ENCODE data around the gene MYO18B.

Gene MYO18B

GRCh38 chr22:25827415-25827814 lies 85.4 kb downstream of the MYO18B start:
- DNase-seq, result no peak

GRCh38 chr22:25828422-25828821 lies 86.4 kb downstream of the MYO18B start:
- no peak for DNase-seq

GRCh38 chr22:25829237-25829636 lies 87.2 kb downstream of the MYO18B start:
- no peak for DNase-seq

- DNase-seq, result no peak
Observed at GRCh38 chr22:25829808-25830777, 88.1 kb downstream of the MYO18B start.

GRCh38 chr22:25833091-25833490 lies 91.1 kb downstream of the MYO18B start:
- no peak for DNase-seq

DNA sequence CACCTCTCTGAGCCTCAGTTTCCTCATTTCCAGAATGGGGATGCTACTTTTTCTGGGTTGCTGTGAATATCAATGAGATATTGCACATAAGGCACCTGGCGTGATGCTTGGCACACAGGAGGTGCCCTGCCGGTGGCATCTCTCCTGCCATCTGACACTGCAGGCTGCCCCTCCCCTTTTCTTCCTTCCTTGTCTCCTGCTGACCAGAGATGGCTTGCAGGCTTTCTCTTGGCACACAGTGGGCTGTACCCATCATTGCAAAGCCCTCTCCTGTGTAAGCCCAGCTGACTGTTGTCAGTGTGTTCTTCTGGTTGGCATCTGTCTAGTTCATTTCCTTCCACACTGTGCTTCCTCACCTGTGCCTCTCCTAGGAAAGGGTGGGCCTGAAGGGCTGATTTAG lies 91.7 kb downstream of the MYO18B start:
- no peak for DNase-seq

- no peak for DNase-seq
Observed at GRCh38 chr22:25834490-25834889, 92.5 kb downstream of the MYO18B start.

DNA sequence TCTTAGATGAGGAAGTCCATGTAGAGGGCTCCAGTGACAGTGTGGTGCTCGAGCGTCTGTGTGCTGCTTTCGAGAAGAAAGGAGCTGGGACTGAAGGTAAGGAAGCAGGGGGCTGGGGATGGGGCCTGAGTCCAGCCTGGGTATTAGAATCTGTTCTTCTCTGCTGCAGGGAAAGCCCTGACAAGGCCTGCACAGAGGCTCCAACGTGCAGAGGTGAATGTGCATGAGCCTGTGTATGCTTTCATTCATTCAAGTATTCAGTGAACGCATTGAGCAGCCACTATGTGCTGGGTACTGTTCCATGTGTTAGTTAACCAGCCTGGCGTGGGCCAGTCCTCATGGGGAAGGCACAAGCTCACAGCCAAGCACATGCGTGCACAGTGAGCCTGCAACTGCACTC lies 93.4 kb downstream of the MYO18B start:
- no peak for DNase-seq

DNA sequence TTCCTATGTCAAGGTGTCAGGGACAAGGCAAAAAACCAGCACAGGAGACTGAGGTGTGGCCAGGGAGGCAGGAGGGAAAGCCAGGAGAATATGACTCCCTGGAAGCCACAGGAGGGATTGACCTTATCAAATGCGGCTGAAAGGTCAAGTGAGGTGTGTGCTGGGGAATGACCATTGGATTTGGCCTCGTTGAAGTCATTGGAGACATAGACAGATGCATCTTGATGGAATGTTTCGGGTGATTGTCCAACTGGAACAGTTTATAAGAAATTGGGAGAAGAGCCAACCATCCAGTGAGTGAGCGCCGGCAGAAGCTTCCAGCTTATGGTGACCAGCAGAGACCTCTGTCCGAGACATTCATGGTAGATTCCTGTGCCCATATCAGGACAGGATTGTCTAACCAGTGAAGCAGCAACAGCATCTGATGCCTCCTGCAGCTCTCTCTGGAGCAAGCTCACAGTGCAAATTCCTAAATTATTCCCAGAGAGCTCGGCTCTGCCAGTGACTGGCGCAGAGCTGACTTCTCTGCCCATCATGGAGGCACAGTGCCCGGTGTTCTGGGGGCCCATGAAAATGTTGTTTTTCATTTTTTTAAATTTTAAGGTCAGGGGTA lies 95.4 kb downstream of the MYO18B start:
- no peak for DNase-seq

DNA sequence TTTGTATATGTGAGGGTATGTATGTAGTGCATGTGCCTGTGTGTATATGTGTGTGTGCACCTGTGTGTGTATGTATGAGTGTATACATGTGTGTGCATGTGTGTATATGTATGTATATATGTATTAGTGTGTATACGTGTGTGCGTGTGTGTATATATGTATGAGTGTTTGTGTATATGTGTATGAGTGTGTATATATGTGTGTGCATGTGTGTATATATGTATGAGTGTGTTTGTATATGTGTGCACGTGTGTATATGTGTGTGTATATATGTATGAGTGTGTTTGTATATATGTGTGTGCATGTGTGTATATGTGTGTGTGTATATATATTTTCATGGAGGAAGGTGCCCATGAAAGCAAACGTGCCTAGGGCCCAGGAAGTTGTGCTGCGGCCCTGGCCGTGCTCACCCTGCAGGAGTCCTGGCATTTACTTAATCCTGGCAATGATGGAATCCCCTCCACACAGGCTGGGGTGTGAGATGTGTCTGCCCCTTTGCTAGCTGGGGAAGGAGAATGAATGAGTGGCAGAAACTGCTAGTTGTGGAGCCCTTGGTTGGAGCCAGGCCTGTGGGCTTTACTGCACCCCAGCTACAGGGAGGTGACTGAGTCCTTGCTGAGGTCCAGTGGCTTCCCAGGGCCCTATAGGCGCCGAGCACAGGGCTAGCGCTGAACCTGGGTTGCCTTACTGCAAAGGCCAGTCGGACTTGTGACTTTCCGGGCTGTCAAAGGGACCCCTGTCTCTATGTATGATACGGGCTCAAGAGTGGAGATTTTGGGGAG lies 97.2 kb downstream of the MYO18B start:
- DNase-seq, result no peak

- DNase-seq, result no peak
Observed at GRCh38 chr22:25839755-25840154, 97.8 kb downstream of the MYO18B start.

GRCh38 chr22:25840167-25840566 lies 98.2 kb downstream of the MYO18B start:
- no peak for DNase-seq

GRCh38 chr22:25840891-25841290 lies 98.9 kb downstream of the MYO18B start:
- no peak for DNase-seq

DNA sequence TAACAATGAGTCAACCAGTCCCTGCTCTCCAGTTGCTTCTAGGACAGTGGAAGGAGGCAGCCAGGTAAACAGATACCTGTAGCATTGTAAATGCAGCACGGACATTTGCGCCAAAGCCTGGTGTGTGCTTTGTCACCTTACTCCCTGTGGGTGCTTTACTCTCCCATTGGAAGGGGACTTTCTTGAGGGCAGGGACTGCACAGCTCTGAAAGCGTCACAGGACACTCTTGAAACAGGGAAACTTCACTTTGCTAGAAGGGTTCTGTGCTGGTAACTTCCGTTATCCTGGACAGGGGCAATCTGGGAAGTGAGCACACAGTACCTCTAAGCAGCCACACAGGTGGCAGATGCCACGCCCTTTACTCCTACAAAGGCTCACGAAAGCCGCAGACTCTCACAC lies 99.8 kb downstream of the MYO18B start:
- no peak for DNase-seq

DNA sequence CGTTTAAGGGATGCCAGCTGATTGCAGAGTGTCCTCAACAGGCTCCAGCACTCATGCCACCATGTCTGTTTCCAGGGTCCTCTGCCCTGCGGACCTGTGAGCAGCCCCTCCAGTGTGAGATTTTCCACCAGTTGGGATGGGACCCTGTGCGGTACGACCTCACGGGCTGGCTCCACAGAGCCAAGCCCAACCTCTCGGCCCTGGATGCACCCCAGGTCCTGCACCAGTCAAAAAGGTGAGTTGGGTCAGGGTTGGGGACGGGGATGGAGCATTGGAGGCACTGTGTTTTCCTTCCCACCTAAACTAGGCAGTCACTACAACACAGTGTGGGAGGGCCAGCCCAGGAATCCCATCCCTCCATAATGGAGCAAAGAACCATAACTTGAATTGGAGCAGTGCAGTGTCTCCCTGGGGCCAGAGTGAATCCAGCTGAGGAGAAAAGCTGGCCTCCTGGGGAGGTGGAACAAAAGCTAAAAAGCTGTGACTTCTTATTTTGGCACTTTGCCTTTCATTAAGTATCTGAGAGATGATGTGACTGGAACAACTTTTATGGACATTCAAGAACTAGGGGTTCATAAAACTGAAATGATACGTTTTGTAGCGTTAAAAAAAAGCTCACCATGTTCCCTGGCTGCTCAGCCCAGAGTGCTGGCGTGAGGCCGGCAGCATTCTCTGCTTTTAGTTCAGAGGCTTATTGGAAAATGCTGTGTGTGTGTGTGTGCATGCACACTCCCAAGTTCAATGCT lies 101.8 kb downstream of the MYO18B start:
- no peak for DNase-seq

DNA sequence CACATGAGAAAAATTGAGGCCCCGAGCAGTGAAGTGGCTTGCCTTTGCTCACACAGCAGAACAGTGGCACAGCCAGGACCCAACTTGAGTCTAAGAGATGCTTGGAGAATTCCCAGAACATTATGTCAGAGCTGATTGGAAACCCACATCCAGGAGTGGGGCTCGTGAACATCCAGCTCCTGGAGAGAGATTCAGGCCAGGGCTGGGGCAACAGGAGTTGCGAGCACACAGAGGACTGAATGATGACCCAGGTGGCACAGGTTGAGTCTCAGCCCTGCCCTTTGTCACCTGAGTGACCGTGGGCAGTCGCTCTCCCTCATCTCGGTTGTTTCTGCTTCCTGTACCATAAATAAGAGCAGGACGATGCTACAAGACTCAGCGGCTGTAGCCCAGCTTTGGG lies 102.6 kb downstream of the MYO18B start:
- DNase-seq, result no peak

DNA sequence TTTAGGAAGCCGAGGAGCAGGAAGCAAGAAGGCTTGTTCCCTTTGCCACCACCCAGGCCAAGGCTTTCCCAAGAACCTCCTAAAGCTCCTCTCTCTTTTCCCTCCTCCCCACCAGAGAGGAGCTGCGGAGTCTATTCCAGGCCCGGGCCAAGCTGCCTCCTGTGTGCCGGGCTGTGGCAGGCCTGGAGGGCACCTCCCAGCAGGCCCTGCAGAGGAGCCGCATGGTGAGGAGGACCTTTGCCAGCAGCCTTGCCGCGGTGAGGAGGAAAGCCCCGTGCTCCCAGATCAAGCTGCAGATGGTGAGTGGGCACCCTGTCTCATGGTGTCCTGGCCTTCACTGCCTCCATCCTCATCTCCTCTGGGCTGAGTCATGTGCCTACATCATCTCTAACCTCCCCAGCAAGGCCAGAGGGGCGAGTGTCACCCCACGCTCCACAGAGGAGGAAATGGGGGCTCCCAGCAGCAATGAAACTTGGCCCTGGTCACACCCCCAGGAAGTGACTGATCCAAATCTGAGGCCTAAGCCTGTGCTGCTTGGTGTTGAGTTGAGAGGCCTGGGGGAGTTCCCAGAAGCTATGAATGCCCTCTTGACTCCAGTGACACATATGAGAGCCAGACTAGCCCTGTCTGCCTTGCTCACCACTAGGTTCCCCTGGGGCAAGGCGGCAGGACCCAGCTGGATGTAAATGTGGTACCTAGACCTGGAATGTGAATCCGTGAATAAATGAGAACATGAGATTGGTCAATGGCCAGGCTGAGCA lies 104.2 kb downstream of the MYO18B start:
- DNase-seq, result no peak

DNA sequence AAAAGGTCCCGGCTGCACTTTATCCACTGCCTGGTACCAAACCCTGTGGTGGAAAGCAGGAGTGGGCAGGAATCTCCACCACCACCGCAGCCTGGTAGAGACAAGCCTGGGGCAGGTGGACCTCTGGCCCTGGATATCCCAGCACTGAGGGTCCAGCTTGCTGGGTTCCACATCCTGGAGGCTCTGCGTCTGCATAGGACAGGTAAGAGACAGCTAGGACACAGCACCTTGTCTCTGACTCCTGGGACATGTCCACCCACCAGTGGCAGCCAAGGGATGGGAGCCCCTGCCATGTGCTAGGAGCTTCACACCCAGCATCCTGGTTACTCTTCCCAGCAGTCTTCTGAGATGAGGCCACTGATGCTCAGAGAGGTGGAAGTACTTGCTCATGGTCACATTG lies 105.5 kb downstream of the MYO18B start:
- no peak for DNase-seq

DNA sequence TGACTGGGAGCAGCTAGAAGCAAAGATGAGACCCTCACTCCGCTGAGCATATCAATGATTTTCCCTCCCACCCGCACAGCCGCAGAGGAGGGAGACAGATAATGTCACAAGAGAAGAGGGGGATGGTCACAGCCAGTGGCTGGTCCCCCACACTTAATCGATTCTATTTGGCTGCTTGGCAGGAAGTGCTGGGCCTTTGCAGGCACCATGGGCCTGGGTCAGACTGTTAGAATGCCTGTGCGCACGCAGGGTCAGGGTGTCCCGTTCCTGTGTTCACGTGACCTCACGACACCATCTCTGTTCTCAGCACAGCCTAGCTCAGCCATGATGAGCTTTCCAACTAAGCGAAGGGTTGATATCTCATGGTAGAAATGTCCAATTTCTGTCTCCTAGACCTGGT lies 107.0 kb downstream of the MYO18B start:
- no peak for DNase-seq

DNA sequence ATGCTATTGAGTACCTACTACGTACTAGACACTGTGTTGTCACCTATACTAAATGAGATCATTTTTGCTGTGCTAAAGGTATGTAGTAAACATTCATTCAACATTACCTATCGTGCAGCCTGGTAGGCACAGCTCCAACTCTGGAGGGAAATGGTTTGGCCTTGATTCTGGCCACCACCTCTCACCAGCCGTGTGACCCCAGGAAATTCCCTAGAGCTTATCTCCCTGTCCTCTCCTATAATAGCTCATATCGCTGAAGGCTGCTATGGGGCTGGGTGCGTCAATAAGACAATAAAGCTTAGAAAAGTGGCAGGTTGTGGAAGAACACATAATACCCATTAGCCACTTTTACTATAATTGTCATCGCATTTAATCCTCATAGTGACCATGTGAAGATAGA lies 107.5 kb downstream of the MYO18B start:
- no peak for DNase-seq

DNA sequence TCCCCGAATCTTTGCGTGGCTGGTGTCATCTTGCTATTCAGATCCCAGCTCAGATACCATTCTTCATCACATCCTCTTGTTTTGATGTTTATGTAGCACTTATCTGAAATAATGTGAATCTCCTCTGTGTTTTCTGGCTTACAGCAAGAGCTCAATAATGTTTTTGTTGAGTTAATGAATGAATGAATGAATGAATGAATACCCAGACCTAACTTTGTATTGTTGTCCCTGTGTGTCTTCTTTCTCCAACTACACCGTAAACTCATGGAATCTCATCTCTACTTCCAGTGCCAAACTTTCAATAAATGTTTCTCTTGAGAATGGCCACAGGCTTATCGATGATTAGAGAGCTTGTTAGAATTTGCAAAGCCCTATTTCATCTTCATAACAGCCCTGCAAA lies 110.2 kb downstream of the MYO18B start:
- DNase-seq, result no peak

- no peak for DNase-seq
Observed at GRCh38 chr22:25853078-25853477, 111.1 kb downstream of the MYO18B start.

Data from CD4-positive, alpha-beta T cell treated with Interleukin-6 for 4 hours (primary cell).